NCI-H1417 (cell line): Measurements from ENCODE around the gene ZNF367.
A peak's percentile ranks its signal among the peaks of the same experiment; 100 is the strongest.
"Not testable (repeated sequence)": the region's sequence is repeated elsewhere in the genome, so short reads cannot be mapped to it uniquely, and the experiment has no call there.

Experiments used
- DNase-seq, 3 experiments: peaks; one replicate each; lab custom pipeline; 2025; lab: John Stamatoyannopoulos, UW

ZNF367 gene

DNA sequence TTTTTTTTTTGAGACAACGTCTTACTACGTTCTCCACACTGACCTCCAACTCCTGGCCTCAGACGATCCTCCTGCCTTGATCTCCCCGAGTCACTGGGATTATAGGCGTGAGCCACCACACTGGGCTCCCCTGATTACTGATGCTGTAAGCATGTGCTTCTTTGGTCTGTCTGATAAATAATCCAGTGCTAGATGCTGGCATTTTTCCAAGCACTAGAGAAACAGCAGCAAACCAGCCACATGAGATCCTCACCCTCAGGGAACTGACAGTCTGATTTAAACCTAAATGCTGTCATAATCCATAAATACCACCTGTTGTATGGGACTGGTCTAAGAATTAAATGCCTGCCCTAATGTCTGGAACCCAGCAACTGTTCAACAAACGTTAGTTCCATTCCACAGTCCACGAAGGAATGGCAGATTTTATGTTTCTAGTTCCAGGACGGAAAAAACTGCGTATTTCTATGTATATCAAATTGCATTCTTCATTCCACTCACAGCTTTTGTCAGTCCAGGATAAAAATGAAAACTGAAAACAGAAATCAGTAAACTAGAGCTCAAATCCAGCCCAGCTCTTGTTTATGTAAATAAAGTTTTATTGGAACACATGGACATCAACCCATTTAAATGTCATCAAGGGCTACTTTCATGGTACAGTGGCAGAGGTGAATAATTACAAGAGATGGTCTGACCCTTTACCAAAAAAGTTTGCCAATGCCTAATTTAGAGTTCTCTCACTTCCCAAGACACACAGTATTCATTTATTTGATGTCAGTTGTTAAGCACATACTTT, 54.8 kb downstream of the ZNF367 start:
- no peak for DNase-seq

DNA sequence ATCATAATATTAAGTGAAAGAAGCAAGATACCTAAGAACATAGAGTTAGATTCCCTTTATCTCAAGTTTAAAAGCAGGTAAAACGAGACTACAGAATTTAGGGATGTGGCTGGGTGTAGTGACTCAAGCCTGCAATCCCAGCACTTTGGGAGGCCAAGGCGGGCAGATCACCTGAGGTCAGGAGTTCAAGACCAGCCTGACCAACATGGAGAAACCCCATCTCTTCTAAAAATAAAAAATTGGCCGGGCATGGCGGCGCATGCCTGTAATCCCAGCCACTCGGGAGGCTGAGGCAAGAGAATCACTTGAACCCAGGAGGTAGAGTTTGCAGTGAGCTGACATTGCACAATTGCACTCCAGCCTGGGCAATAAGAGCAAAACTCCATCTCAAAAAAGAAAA, 56.1 kb downstream of the ZNF367 start:
- not testable (repeated sequence) for DNase-seq

DNA sequence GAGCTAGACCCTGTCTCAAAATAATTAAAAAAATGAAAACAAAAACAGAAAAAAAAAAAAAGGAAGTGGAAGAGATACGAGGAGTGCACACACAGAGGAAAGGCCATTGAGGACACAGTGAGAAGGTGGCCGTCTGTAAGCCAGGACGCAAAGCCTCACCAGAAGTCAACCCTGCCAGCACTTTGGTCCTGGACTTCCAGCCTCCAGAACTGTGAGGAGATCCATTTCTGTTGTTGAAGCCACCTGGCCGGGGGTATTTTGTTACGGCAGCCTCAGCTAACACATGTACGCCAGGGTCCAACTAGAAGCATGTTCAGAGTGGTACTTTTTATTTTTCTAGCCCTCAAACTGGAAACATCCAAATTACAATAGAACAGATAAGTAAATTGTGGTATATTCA, 56.5 kb downstream of the ZNF367 start:
- DNase-seq = no peak

DNA sequence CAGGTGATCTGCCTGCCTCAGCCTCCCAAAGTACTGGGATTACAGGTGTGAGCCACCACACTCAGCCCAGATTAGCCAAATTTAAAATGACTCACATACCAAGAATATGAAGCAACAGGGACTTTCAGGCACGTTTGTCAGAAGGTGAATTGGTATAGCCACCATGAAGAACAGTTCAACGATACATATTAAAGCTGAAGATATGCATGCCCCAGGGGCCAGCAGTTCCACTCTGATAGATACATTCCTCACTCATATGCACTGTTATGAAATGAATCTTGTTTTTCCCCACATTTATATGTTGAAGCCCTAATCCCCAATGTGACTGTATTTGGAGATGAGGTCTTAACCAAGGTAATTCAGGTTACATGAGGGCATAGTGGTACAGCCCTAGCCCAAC, 57.2 kb downstream of the ZNF367 start:
- no peak for DNase-seq

DNA sequence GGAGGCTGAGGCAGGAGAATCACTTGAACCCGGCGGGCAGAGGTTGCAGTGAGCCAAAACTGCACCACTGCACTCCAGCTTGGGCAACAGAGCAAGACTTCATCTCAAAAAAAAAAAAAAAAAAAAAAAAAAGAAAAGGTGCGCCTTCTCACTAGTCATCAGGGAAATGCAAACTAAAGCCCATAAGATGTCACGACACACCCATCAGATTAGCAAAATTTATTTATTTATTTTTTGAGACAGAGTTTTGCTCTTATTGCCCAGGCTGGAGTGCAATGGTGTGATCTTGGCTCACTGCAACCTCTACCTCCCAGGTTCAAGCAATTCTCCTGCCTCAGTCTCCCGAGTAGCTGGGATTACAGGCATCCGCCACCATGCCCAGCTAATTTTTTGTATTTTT, 57.6 kb downstream of the ZNF367 start:
- DNase-seq = not testable (repeated sequence)

DNA sequence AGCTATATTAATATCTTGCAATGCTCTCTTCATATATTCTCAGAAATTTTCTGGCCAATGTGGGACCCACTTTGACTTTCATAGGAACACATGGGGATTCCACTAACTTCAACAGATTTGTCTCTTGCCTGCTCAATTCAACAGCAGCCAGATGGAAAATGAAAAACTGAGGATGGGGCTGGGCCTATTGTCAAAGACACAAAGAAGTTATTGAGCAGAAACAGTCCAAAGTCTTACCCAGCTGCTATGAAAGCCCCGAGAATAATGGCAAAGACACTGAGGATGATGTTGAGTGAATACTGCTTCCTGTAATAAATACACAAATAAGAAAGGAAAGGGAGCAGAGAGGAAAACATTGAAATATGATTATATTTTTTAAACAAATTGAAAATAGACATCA, 67.3 kb downstream of the ZNF367 start:
- DNase-seq = no peak

DNA sequence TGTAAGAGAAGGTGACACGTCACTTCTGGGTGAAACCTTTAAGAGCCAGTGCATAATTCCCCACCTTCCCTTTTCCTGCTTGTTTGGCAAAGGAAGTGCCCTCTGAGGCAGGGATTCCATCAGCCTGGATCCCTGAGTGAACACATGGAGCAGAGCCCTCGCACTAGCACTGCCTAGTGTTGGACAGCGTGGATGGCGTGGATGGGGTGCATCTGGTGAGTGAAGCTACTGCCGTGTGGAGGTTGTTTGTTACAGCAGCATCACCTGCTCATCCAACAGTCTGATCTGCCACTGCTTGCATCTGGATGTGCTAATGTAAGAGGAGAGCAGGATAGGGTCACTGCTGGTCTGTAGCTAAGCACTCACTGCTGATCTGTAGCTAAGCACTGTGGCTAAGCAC, 69.9 kb downstream of the ZNF367 start:
- DNase-seq = no peak

DNA sequence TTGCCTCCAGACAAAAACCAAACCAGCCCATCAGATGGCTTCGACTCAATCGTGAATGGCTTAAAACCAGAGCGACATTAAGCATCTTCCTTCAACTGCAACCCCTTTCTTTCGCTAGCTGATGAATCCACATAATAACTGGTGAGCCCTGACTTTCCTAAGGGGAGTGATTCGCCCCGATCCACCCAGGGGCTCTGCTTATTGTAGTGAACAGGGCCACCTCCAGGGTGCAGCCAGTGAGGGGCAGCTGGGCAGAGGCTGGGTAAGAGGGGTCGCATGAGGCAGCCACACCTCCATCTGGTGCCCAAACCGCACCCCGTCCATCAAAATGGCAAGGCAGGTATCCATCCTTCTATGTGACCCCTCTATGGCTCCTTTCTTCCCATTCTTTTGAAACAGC, 72.6 kb downstream of the ZNF367 start:
- no peak for DNase-seq

DNA sequence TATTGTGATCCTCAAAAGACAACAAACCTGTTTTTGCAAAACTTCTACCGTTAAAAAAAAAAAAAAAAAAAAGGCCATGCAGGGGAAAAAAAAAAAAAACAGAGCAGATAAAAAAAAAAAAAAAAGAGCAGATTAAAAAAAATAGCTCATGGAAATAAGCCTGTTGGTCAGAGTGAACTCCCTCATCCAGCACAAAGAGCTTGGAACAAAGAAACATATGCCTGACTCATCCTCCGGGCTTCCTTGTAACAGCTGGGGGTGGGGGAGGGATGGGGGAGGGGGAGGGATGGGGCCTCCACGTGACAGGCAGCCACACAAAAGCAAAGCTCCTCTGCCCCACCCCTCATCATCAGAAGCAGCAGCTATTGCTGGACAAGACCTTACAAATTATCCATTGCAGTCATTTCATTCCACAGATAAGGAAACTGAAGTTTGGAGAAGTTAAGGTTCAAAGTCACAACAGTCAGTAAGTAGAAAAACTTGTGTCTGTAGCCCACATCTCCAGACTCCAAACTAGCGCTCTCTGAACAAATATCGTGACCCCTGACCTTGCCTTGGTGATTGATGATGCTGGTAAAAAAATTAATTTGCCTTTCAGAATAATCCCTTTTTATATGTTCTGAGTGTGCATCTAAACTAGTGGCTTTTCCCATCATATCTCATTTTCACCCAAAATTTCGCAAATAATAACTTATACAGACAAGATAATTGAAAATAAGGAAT, 73.6 kb downstream of the ZNF367 start:
- peak; percentile 6 to 71 (median 22) for DNase-seq

DNA sequence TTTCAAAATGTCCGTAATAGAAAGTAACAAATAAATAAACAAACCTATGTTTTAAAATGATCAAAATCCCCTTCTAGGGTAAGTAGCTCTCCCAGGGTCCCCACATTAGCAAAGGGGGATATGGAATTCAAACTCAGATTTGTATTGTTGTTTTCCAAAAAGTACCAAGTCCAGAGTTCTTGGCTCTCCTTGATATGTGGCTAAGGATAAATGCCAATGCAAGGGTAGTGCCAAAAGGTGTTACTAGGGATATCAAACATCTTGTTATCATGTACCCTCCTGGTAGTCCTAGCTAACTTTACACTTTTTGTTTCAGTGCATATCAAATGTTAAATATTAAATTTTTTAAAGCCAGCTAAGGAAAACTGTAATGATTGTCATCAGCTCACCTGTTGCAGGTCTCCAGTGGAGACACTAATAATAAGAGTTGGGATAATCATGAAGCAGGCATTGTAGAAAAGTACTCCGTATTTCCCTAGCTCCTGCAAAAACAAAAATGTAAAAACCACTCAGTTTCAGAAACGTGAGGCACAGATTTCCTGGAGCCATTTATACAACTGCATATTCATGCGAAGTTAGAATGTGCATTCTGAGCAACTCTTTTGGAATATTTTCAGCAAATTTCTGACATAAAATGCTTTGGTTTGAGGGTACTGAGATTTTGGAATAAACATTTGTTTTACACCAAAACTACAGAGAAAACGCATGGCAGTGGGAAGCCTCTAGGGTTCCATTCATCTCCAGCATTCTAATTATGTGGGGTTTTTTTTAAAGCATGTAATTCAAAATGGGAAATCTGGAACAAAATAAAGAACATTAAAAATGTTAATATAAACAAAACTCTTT, 74.4 kb downstream of the ZNF367 start:
- DNase-seq = peak in 1 of 3 experiments; percentile 39

DNA sequence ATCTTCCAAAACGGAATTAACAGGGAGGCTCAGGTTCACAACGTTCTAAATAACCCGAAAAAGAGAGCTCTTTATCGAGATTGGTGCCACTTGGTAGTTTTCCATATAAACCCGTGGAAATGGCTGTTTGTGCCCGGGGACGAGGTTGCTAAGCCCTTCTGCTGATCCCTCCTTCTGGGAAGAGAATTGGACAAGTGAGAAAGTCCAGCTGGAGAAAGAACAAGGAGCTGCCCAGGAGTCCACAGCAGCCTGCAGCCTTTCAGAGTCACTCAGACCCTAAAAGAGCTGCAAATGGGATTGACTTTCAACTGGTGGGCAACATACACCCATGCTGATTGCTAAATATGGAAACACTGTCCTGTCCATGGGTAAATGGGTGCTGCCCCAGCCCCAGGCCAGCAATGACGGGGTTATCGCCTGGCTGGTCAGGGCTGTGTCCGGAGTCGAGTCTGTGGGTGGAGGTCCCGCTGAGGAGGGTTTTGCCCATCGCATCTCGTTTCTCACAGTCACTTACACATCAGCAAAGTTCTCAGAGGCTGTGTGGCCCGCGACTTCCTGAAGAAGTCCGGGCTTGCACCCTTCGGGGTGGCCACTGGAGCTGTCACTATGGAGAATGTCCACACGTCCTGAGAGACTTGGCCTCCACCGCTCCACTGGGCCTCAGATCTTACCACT, 75.5 kb downstream of the ZNF367 start:
- DNase-seq = no peak

DNA sequence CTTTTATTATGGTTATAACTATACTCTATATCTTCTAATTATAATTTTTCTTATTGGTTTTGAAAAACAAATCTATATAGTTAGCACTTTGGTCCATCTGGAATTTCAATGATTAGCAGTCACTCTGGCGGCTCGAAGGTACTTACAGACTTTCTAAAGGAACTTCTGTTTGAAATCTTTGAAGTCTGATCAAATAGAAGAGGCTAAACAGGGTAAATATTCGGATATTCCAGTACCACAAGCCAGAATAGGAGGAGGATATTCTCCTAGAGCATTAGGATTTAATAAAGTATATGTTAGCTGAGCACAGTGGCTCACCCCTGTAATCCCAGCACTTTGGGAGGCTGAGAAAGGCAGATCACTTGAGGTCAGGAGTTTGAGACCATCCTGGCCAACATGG, 77.5 kb downstream of the ZNF367 start:
- DNase-seq = no peak

DNA sequence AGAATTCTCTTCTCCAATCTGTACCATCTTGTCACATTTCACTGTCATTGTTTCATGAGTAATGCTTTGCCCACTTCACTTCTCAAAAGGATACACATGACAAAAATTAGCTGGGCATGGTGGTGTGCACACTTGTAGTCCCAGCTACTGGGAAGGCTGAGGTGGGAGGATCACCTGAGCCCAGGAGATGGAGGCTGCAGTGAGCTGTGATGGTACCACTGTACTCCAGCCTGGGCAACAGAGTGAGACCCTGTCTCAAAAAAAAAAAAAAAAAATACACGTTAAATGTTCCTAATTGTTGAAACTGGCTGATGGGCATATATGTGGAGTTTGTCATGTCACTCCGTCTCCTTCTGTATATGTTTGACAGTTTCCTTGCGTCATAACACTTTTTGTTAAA, 79.9 kb downstream of the ZNF367 start:
- no peak for DNase-seq
